Measurements from ENCODE around the gene FUOM.
"Not testable (repeated sequence)": the region's sequence is repeated elsewhere in the genome, so short reads cannot be mapped to it uniquely, and the experiment has no call there.

FUOM gene

DNA sequence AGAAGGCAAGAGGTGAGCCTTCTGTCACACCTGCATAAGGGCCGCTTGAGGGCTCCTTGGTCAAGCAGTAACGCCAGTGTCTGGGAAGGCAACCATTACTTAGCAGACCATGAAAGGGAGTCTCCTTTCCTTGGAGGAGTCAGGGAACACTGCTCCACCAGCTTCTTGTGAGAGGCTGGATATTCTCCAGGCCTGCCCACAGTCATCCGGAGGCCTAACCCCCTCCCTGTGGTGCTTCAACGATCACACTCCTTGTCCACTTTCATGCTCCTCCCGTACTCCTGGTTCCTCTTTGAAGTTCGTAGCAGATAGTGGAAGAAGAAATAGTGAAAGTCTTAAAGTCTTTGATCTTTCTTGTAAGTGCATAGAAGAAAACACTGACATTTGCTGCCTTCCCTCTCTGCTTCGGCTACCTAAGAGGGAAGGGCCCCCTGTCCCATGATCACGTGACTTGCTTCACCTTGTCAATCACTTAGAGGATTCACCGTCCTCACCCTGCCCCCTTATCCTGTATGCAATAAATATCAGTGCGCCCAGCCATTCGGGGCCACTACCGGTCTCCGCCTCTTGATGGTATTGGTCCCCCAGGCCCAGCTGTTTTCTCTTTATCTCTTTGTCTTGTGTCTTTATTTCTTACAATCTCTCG lies 35.6 kb downstream of the FUOM start:
- H3K9ac ChIP-seq (ENCODE audit: low read depth, low read length); H3K4me2 ChIP-seq (ENCODE audit: low read length); H3K4me1 ChIP-seq (ENCODE audit: control insufficient read depth, insufficient read depth, low read length); H3K9me3 ChIP-seq (replicated peaks; ENCODE audit: low read length); H3K4me3 ChIP-seq (ENCODE audit: low read length); H3K36me3 ChIP-seq (ENCODE audit: insufficient read depth, low read length): not testable (repeated sequence)
- peaks cover 30% of the 10 kb centered on the region for H3K27me3 ChIP-seq (ENCODE audit: control insufficient read depth, insufficient read depth, low read length)

GRCh38 chr10:133320852-133321422 lies 36.9 kb downstream of the FUOM start:
- H3K4me1 ChIP-seq (ENCODE audit: control insufficient read depth, insufficient read depth, low read length); H3K9me3 ChIP-seq (replicated peaks; ENCODE audit: low read length); H3K4me2 ChIP-seq (ENCODE audit: low read length); H3K9ac ChIP-seq (ENCODE audit: low read depth, low read length); H3K4me3 ChIP-seq (ENCODE audit: low read length); H3K36me3 ChIP-seq (ENCODE audit: insufficient read depth, low read length): not testable (repeated sequence)
- peaks cover 17% of the 10 kb centered on the region for H3K27me3 ChIP-seq (ENCODE audit: control insufficient read depth, insufficient read depth, low read length)

- H3K4me1 ChIP-seq (ENCODE audit: control insufficient read depth, insufficient read depth, low read length), result peaks cover 3% of the 10 kb centered on the region
- peak overlapping the region; percentile 21 for H3K9ac ChIP-seq (ENCODE audit: low read depth, low read length)
- H3K36me3 ChIP-seq (ENCODE audit: insufficient read depth, low read length), result no peaks in the 10 kb centered on the region
- peak overlapping the region; percentile 82 for H3K4me2 ChIP-seq (ENCODE audit: low read length)
- peak overlapping the region; percentile 61 for H3K4me3 ChIP-seq (ENCODE audit: low read length)
- H3K27me3 ChIP-seq (ENCODE audit: control insufficient read depth, insufficient read depth, low read length), result peaks cover 7% of the 10 kb centered on the region
- no peaks in the 10 kb centered on the region for H3K9me3 ChIP-seq (replicated peaks; ENCODE audit: low read length)
Observed at GRCh38 chr10:133318494-133319127, 39.2 kb downstream of the FUOM start.

- Histone ChIP-seq H3K9ac (ENCODE audit: low read depth, low read length) (no peak overlapping the region), H3K27me3 (ENCODE audit: control insufficient read depth, insufficient read depth, low read length) (peaks cover 7% of the 10 kb centered on the region), H3K4me3 (ENCODE audit: low read length) (no peak overlapping the region), H3K4me2 (ENCODE audit: low read length) (no peak overlapping the region), H3K4me1 (ENCODE audit: control insufficient read depth, insufficient read depth, low read length) (peaks cover 3% of the 10 kb centered on the region), H3K36me3 (ENCODE audit: insufficient read depth, low read length) (peaks cover 2% of the 10 kb centered on the region), H3K9me3 (replicated peaks; ENCODE audit: low read length) (no peaks in the 10 kb centered on the region)
Observed at GRCh38 chr10:133316732-133317131, 41.1 kb downstream of the FUOM start.

GRCh38 chr10:133316266-133316665 lies 41.6 kb downstream of the FUOM start:
- Histone ChIP-seq H3K4me2 (ENCODE audit: low read length) (no peak overlapping the region), H3K4me3 (ENCODE audit: low read length) (no peak overlapping the region), H3K27me3 (ENCODE audit: control insufficient read depth, insufficient read depth, low read length) (peaks cover 7% of the 10 kb centered on the region), H3K4me1 (ENCODE audit: control insufficient read depth, insufficient read depth, low read length) (peaks cover 3% of the 10 kb centered on the region), H3K9me3 (replicated peaks; ENCODE audit: low read length) (no peaks in the 10 kb centered on the region), H3K36me3 (ENCODE audit: insufficient read depth, low read length) (peaks cover 6% of the 10 kb centered on the region), H3K9ac (ENCODE audit: low read depth, low read length) (no peak overlapping the region)

- Histone ChIP-seq H3K36me3 (ENCODE audit: insufficient read depth, low read length) (peaks cover 6% of the 10 kb centered on the region), H3K4me1 (ENCODE audit: control insufficient read depth, insufficient read depth, low read length) (peaks cover 3% of the 10 kb centered on the region), H3K9ac (ENCODE audit: low read depth, low read length) (no peak overlapping the region), H3K4me3 (ENCODE audit: low read length) (no peak overlapping the region), H3K4me2 (ENCODE audit: low read length) (no peak overlapping the region), H3K27me3 (ENCODE audit: control insufficient read depth, insufficient read depth, low read length) (peaks cover 7% of the 10 kb centered on the region), H3K9me3 (replicated peaks; ENCODE audit: low read length) (no peaks in the 10 kb centered on the region)
Observed at GRCh38 chr10:133315847-133316246, 42.0 kb downstream of the FUOM start.

- no peak overlapping the region for H3K9ac ChIP-seq (ENCODE audit: low read depth, low read length)
- peaks cover 3% of the 10 kb centered on the region for H3K4me1 ChIP-seq (ENCODE audit: control insufficient read depth, insufficient read depth, low read length)
- peaks cover 7% of the 10 kb centered on the region for H3K27me3 ChIP-seq (ENCODE audit: control insufficient read depth, insufficient read depth, low read length)
- H3K9me3 ChIP-seq (replicated peaks; ENCODE audit: low read length), result no peaks in the 10 kb centered on the region
- H3K4me2 ChIP-seq (ENCODE audit: low read length), result no peak overlapping the region
- H3K4me3 ChIP-seq (ENCODE audit: low read length), result no peak overlapping the region
- H3K36me3 ChIP-seq (ENCODE audit: insufficient read depth, low read length), result peaks cover 6% of the 10 kb centered on the region
Observed at GRCh38 chr10:133314911-133315310, 42.9 kb downstream of the FUOM start.

DNA sequence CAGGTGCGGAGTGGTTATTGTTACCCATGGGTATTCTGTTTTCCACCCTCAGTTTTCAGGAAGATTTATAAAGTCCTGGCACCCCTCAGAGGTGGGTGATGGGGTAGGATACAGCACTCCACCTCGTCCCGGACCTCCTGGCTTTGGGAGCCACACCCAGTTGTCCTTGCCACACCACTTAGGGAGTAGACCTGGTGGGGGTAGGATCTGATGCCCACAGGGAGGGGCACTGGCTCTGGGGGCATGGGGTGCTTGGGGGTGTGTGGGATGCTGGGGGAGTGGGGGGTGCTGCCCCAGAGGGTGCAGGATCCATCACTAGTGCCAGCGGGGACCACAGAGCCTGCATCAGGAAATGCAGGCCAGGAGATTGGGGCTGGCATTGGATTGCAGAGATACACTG lies 44.6 kb downstream of the FUOM start:
- Histone ChIP-seq H3K9me3 (replicated peaks; ENCODE audit: low read length) (no peaks in the 10 kb centered on the region), H3K27me3 (ENCODE audit: control insufficient read depth, insufficient read depth, low read length) (no peaks in the 10 kb centered on the region), H3K4me1 (ENCODE audit: control insufficient read depth, insufficient read depth, low read length) (no peaks in the 10 kb centered on the region), H3K4me2 (ENCODE audit: low read length) (no peak overlapping the region), H3K4me3 (ENCODE audit: low read length) (no peak overlapping the region), H3K9ac (ENCODE audit: low read depth, low read length) (no peak overlapping the region), H3K36me3 (ENCODE audit: insufficient read depth, low read length) (peaks cover 6% of the 10 kb centered on the region)

- H3K27me3 ChIP-seq (ENCODE audit: control insufficient read depth, insufficient read depth, low read length), result no peaks in the 10 kb centered on the region
- no peak overlapping the region for H3K9ac ChIP-seq (ENCODE audit: low read depth, low read length)
- H3K36me3 ChIP-seq (ENCODE audit: insufficient read depth, low read length), result peaks cover 6% of the 10 kb centered on the region
Observed at GRCh38 chr10:133312769-133313145, 45.1 kb downstream of the FUOM start.

GRCh38 chr10:133312016-133312768 lies 45.6 kb downstream of the FUOM start:
- no peak overlapping the region for H3K9ac ChIP-seq (ENCODE audit: low read depth, low read length)
- peaks cover 6% of the 10 kb centered on the region for H3K4me1 ChIP-seq (ENCODE audit: control insufficient read depth, insufficient read depth, low read length)
- H3K4me3 ChIP-seq (ENCODE audit: low read length), result no peak overlapping the region
- no peaks in the 10 kb centered on the region for H3K9me3 ChIP-seq (replicated peaks; ENCODE audit: low read length)
- no peaks in the 10 kb centered on the region for H3K27me3 ChIP-seq (ENCODE audit: control insufficient read depth, insufficient read depth, low read length)
- H3K4me2 ChIP-seq (ENCODE audit: low read length), result no peak overlapping the region
- peaks cover 6% of the 10 kb centered on the region for H3K36me3 ChIP-seq (ENCODE audit: insufficient read depth, low read length)

More at GRCh38 chr10:133312769-133313145, 45.1 kb downstream of the FUOM start:
- Histone ChIP-seq H3K4me3 (ENCODE audit: low read length) (no peak overlapping the region), H3K4me2 (ENCODE audit: low read length) (no peak overlapping the region), H3K4me1 (ENCODE audit: control insufficient read depth, insufficient read depth, low read length) (peaks cover under 1% of the 10 kb centered on the region), H3K9me3 (replicated peaks; ENCODE audit: low read length) (no peaks in the 10 kb centered on the region)

- H3K27me3 ChIP-seq (ENCODE audit: control insufficient read depth, insufficient read depth, low read length), result no peaks in the 10 kb centered on the region
- H3K9me3 ChIP-seq (replicated peaks; ENCODE audit: low read length), result no peaks in the 10 kb centered on the region
- peaks cover 6% of the 10 kb centered on the region for H3K36me3 ChIP-seq (ENCODE audit: insufficient read depth, low read length)
- no peak overlapping the region for H3K9ac ChIP-seq (ENCODE audit: low read depth, low read length)
- H3K4me1 ChIP-seq (ENCODE audit: control insufficient read depth, insufficient read depth, low read length), result peaks cover 11% of the 10 kb centered on the region
- H3K4me2 ChIP-seq (ENCODE audit: low read length), result no peak overlapping the region
- no peak overlapping the region for H3K4me3 ChIP-seq (ENCODE audit: low read length)
Observed at GRCh38 chr10:133311570-133311969, 46.2 kb downstream of the FUOM start.

Measured in skeletal muscle satellite cell (primary cell).